Endothelial cell of umbilical vein (primary cell): ENCODE data around the gene NBPF26.
"Not testable (repeated sequence)": the region's sequence is repeated elsewhere in the genome, so short reads cannot be mapped to it uniquely, and the experiment has no call there.

Experiments
- EZH2 ChIP-seq: IDR thresholded peaks from 2 replicates; pipeline ENCODE4 v1.6.1; 2012; ENCODE audit warnings: borderline replicate concordance, low read depth, mild to moderate bottlenecking, moderate library complexity, low read length, inconsistent platforms; ENCODE audit not compliant: severe bottlenecking
- TF ChIP-seq, protein P1 (sequence below), 2 donors: IDR thresholded peaks; 1 replicate in 1 of 2; 2 replicates in 1 of 2; pipeline ENCODE4 v1.5.1; 2011; ENCODE audit warnings: low read length in 2 of 2, mild to moderate bottlenecking in 2 of 2, moderate library complexity in 2 of 2, control low read depth in 1 of 2, inconsistent platforms in 1 of 2, low read depth in 1 of 2; ENCODE audit not compliant: insufficient read depth in 1 of 2; ENCODE audit errors: extremely low read depth in 1 of 2

DNA sequence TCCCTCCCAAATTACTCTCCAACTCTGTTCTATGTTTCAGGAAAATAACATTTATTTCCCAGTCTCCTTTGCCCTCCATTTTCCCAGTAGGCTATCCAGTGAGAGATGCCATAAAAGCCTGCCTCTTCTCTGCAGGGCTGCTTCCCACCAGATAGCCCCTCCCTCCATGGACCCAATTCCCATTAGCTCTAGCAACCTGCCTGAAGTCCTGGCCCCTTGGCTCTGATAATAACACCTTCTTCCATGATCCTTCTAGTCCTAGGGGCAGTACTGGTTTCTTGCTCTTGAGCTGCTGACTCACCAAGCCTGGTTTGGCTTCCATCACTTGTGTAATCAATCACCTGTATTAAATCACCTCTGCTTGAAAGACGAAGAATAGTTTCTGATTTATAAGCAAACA, 156.3 kb downstream of the NBPF26 start:
- TF ChIP-seq, protein P1, sequence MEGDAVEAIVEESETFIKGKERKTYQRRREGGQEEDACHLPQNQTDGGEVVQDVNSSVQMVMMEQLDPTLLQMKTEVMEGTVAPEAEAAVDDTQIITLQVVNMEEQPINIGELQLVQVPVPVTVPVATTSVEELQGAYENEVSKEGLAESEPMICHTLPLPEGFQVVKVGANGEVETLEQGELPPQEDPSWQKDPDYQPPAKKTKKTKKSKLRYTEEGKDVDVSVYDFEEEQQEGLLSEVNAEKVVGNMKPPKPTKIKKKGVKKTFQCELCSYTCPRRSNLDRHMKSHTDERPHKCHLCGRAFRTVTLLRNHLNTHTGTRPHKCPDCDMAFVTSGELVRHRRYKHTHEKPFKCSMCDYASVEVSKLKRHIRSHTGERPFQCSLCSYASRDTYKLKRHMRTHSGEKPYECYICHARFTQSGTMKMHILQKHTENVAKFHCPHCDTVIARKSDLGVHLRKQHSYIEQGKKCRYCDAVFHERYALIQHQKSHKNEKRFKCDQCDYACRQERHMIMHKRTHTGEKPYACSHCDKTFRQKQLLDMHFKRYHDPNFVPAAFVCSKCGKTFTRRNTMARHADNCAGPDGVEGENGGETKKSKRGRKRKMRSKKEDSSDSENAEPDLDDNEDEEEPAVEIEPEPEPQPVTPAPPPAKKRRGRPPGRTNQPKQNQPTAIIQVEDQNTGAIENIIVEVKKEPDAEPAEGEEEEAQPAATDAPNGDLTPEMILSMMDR (IDR thresholded peaks at IDR 0.05; ENCODE audit: extremely low read depth in 1 of 2, insufficient read depth in 1 of 2, low read depth in 1 of 2, low read length in 2 of 2) = not testable (repeated sequence)
- not testable (repeated sequence) for TF ChIP-seq EZH2
